Measurements from ENCODE around the gene DGKH. TPM values are rescaled to one million over a fixed set of nuclear protein-coding genes. Genes with fewer than 3 reads are reported as not detected.

The DGKH gene
- total and polyA plus RNA-seq, 9 of the 15 experiments (the other 6 are each of a cell fraction or from before 2014, with no cell fraction given) = 0.38 to 4.4 (median 3.1) TPM

GRCh38 chr13:42017264-42017663, 31.2 kb upstream of the DGKH start (continued):
- TF ChIP-seq, protein P1, sequence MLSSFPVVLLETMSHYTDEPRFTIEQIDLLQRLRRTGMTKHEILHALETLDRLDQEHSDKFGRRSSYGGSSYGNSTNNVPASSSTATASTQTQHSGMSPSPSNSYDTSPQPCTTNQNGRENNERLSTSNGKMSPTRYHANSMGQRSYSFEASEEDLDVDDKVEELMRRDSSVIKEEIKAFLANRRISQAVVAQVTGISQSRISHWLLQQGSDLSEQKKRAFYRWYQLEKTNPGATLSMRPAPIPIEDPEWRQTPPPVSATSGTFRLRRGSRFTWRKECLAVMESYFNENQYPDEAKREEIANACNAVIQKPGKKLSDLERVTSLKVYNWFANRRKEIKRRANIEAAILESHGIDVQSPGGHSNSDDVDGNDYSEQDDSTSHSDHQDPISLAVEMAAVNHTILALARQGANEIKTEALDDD (IDR thresholded peaks at IDR 0.05) = no peak

DNA sequence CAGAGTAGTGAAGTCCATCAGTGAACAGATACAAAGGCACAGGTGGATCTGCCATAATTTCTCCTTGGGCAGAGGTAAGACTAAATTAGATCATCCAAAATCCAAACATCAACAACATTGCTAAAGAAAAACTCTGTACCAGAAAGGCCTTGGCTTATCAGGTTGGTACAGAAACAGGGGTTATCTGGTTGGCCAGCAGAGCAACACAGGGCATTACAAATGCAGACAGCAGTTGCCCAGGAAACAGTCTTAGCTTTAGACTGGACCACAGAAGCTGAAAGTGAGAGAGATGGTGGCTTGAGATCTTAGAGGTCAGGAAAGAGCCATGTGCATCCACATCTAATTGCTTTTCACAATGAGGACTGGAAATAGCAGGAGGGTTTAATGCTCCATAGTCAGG, 26.6 kb upstream of the DGKH start:
- H3K9me1 ChIP-seq (ENCODE audit: control insufficient read depth, insufficient read depth, low read length) = no peaks in the 10 kb centered on the region
- DNase-seq (ENCODE audit: extremely low read depth in 1 of 4, low spot score in 3 of 4) = no peak
- H3K36me3 ChIP-seq (ENCODE audit: control insufficient read depth, insufficient read depth, low read length) = no peaks in the 10 kb centered on the region
- no peak for FAIRE-seq
- H3K9ac ChIP-seq (ENCODE audit: insufficient read depth in 1 of 2, low read depth in 2 of 2, low read length in 2 of 2) = no peak overlapping the region
- BruUV-seq (replicated peaks) = no TSS peak
- in situ Hi-C loops (cut with MboI) = no loop called here
- no peak overlapping the region for H3K4me3 ChIP-seq
- H4K20me1 ChIP-seq (replicated peaks; ENCODE audit: control insufficient read depth, insufficient read depth, low read length) = no peaks in the 10 kb centered on the region
- ATAC-seq = peak; percentile 38; the same call in 1 of the 3 replicates
- H3K9me3 ChIP-seq (replicated peaks; ENCODE audit: control insufficient read depth, insufficient read depth, low read depth, low read length) = no peaks in the 10 kb centered on the region
- ChIA-PET POLR2A (no interaction called here), CTCF (ENCODE audit: low intra/inter-chr PET ratio) (no interaction called here)
- no peak overlapping the region for H2AFZ ChIP-seq (ENCODE audit: low read depth, low read length)
- H3K79me2 ChIP-seq (ENCODE audit: control insufficient read depth, insufficient read depth, low read length) = no peaks in the 10 kb centered on the region
- no peak overlapping the region for H3K27ac ChIP-seq (ENCODE audit: extremely low read depth, low read depth, low read length)
- H3K4me1 ChIP-seq (replicated peaks in 1 of 2; ENCODE audit: control insufficient read depth in 2 of 2, insufficient read depth in 2 of 2, low read length in 2 of 2) = no peaks in the 10 kb centered on the region
- intact Hi-C loops (cut with micrococcal nuclease) = no loop called here
- H3K27me3 ChIP-seq (ENCODE audit: control insufficient read depth in 2 of 2, insufficient read depth in 2 of 2, low read length in 2 of 2) = no peaks in the 10 kb centered on the region; a peak in 1 of 5 replicates
- H3K4me2 ChIP-seq (ENCODE audit: insufficient read depth, low read length) = no peak overlapping the region
- TF ChIP-seq FOXA3 (CRISPR knock-in tag; conservative IDR thresholded peaks at IDR 0.05 in 1 of 2, IDR thresholded peaks at IDR 0.05 in 1 of 2) = no peak
- TF ChIP-seq ASH1L (IDR thresholded peaks at IDR 0.05; ENCODE audit: borderline replicate concordance, low read depth, partially characterized antibody) = no peak
- TF ChIP-seq SREBF1 (IDR thresholded peaks at IDR 0.05; ENCODE audit: borderline replicate concordance, low read depth, low read length) = no peak
- no peak for TF ChIP-seq TARDBP (IDR thresholded peaks at IDR 0.05)
- TF ChIP-seq SETDB1 (IDR thresholded peaks at IDR 0.05; ENCODE audit: low read length) = no peak
- TF ChIP-seq GTF2F1 (IDR thresholded peaks at IDR 0.05; ENCODE audit: low read depth, low read length) = no peak
- TF ChIP-seq ARID1B (IDR thresholded peaks at IDR 0.05) = no peak
- TF ChIP-seq CBFA2T3 (IDR thresholded peaks at IDR 0.05) = peak; percentile 20; the same call in 1 of the 2 replicates
- no peak for TF ChIP-seq MCM2 (IDR thresholded peaks at IDR 0.05; ENCODE audit: low read depth)
- no peak for TF ChIP-seq ZNF175 (CRISPR knock-in tag; IDR thresholded peaks at IDR 0.05; ENCODE audit: low read depth)
- TF ChIP-seq CHD2 (IDR thresholded peaks at IDR 0.05; ENCODE audit: low read depth, low read length) = no peak
- no peak for TF ChIP-seq SMAD4 (CRISPR knock-in tag; conservative IDR thresholded peaks at IDR 0.05)
- no peak for TF ChIP-seq TFE3 (CRISPR knock-in tag; IDR thresholded peaks at IDR 0.05)

All from K562 (cell line).